Measurements from ENCODE around the gene WAC. TPM values are rescaled to one million over a fixed set of nuclear protein-coding genes. Genes with fewer than 3 reads are reported as not detected.
A peak's percentile ranks its signal among the peaks of the same experiment; 100 is the strongest.

The WAC gene
- total and polyA plus RNA-seq, 2 of the 13 experiments (the other 11 are each of a cell fraction or from before 2014, with no cell fraction given): 69.1 to 96.2 TPM

GRCh38 chr10:28496481-28496961 lies 36.4 kb upstream of the WAC start:
- H4K20me1 ChIP-seq (ENCODE audit: insufficient read depth, low read length): no peaks in the 10 kb centered on the region
- no peaks in the 10 kb centered on the region for H3K9me3 ChIP-seq (ENCODE audit: low read length)
- DNase-seq (ENCODE audit: low spot score) (peak; percentile 15), FAIRE-seq (no peak), ATAC-seq (no peak; the same call in 2 of the 3 replicates)
- WGBS (ENCODE audit: low lambda C conversion rate): 0% methylated on average over 2 of the region's 2 CpGs
- peaks cover 11% of the 10 kb centered on the region for H3K4me1 ChIP-seq (ENCODE audit: insufficient read depth, low read length)
- no peak overlapping the region for H3K4me3 ChIP-seq (replicated peaks in 1 of 3; ENCODE audit: insufficient read depth in 1 of 3, low read depth in 2 of 3, low read length in 3 of 3)
- in situ Hi-C loops (cut with HindIII; ENCODE audit: extremely low pct_ligation_motif_present, low pct_unique_long_range_greater_than_20kb) (no loop called here), intact Hi-C loops (cut with micrococcal nuclease; ENCODE audit: unreplicated experiment) (loop anchor here (10.0 kb wide), 1 partner anchor 692 kb away; no protein-coding TSS in a partner anchor)
- TF ChIP-seq ZNF557 (CRISPR knock-in tag; IDR thresholded peaks at IDR 0.05) (no peak), ZNF549 (CRISPR knock-in tag; IDR thresholded peaks at IDR 0.05) (no peak), ZNF326 (CRISPR knock-in tag; IDR thresholded peaks at IDR 0.05; ENCODE audit: borderline replicate concordance) (no peak), TCF12 (IDR thresholded peaks at IDR 0.05) (no peak), TCF12 (CRISPR knock-in tag; IDR thresholded peaks at IDR 0.05) (no peak), KDM6A (CRISPR knock-in tag; IDR thresholded peaks at IDR 0.05; ENCODE audit: low read depth) (no peak), NR2F2 (IDR thresholded peaks at IDR 0.05; ENCODE audit: borderline replicate concordance, low read depth) (no peak), CSRNP1 (CRISPR knock-in tag; IDR thresholded peaks at IDR 0.05) (no peak), BHLHE40 (IDR thresholded peaks at IDR 0.05; ENCODE audit: low read length) (0 out of 2 replicates have a peak, but pooled peaks have one; percentile 12), SATB2 (CRISPR knock-in tag; IDR thresholded peaks at IDR 0.05) (no peak), CBX2 (IDR thresholded peaks at IDR 0.05; ENCODE audit: low read depth, low read length) (no peak), CBX2 (CRISPR knock-in tag; IDR thresholded peaks at IDR 0.05; ENCODE audit: low read depth) (no peak), NR2F6 (IDR thresholded peaks at IDR 0.05) (no peak), NR2F6 (CRISPR knock-in tag; IDR thresholded peaks at IDR 0.05) (no peak), ZNF879 (CRISPR knock-in tag; IDR thresholded peaks at IDR 0.05) (no peak), FLYWCH1 (CRISPR knock-in tag; IDR thresholded peaks at IDR 0.05) (no peak), FOXA1 (IDR thresholded peaks at IDR 0.05) (no peak), FOXA1 (CRISPR knock-in tag; IDR thresholded peaks at IDR 0.05) (0 out of 2 replicates have a peak, but pooled peaks have one; percentile 30), TIGD3 (CRISPR knock-in tag; IDR thresholded peaks at IDR 0.05; ENCODE audit: borderline replicate concordance) (no peak), PAWR (CRISPR knock-in tag; IDR thresholded peaks at IDR 0.05; ENCODE audit: borderline replicate concordance) (no peak)
- 0 out of 5 replicates have a peak, but pooled peaks cover 1 to 5% of the 10 kb centered on the region in 2 experiments for H3K27me3 ChIP-seq (ENCODE audit: control insufficient read depth in 1 of 2, insufficient read depth in 2 of 2, low read length in 2 of 2)
- H3K79me2 ChIP-seq (ENCODE audit: insufficient read depth, low read length): no peaks in the 10 kb centered on the region
- ChIA-PET POLR2A (no interaction called here), CTCF (ENCODE audit: low intra/inter-chr PET ratio, low total read pairs) (no interaction called here)
- no peak overlapping the region for H3K4me2 ChIP-seq (ENCODE audit: low read depth, low read length)
- H3K9ac ChIP-seq (ENCODE audit: insufficient read depth, low read depth, low read length): no peak overlapping the region
- BruUV-seq (replicated peaks): no TSS peak
- no peaks in the 10 kb centered on the region for H3K36me3 ChIP-seq (replicated peaks in 1 of 2; ENCODE audit: control insufficient read depth in 1 of 2, insufficient read depth in 2 of 2, low read length in 2 of 2)
- no peak overlapping the region for H3K27ac ChIP-seq (ENCODE audit: extremely low read length, insufficient read depth, low read length)
- H2AFZ ChIP-seq (ENCODE audit: low read length): no peak overlapping the region
